Measurements from ENCODE around the gene NDUFS2.

NDUFS2 gene

GRCh38 chr1:161188381-161188780 lies 13.8 kb upstream of the NDUFS2 start:
- H3K27ac ChIP-seq, result no peak overlapping the region
- no peak for TF ChIP-seq CTCF (IDR thresholded peaks at IDR 0.05)
- no peak for TF ChIP-seq ZFX (IDR thresholded peaks at IDR 0.05; ENCODE audit: borderline replicate concordance)

GRCh38 chr1:161189036-161189435 lies 13.1 kb upstream of the NDUFS2 start:
- TF ChIP-seq CTCF (IDR thresholded peaks at IDR 0.05), result no peak
- no peak for TF ChIP-seq ZFX (IDR thresholded peaks at IDR 0.05; ENCODE audit: borderline replicate concordance)
- no peak overlapping the region for H3K27ac ChIP-seq

GRCh38 chr1:161190962-161191521 lies 11.1 kb upstream of the NDUFS2 start:
- no peak overlapping the region for H3K27ac ChIP-seq
- no peak for TF ChIP-seq CTCF (IDR thresholded peaks at IDR 0.05)
- no peak for TF ChIP-seq ZFX (IDR thresholded peaks at IDR 0.05; ENCODE audit: borderline replicate concordance)

GRCh38 chr1:161191971-161192370 lies 10.2 kb upstream of the NDUFS2 start:
- no peak for TF ChIP-seq CTCF (IDR thresholded peaks at IDR 0.05)
- no peak for TF ChIP-seq ZFX (IDR thresholded peaks at IDR 0.05; ENCODE audit: borderline replicate concordance)
- no peak overlapping the region for H3K27ac ChIP-seq

- H3K27ac ChIP-seq, result no peak overlapping the region
- TF ChIP-seq ZFX (IDR thresholded peaks at IDR 0.05; ENCODE audit: borderline replicate concordance) (no peak), CTCF (IDR thresholded peaks at IDR 0.05) (peak; percentile 99)
These were observed 9.4 kb upstream of the NDUFS2 start for GRCh38 chr1:161192476-161193465.

GRCh38 chr1:161193561-161194235 lies 8.5 kb upstream of the NDUFS2 start:
- H3K27ac ChIP-seq, result no peak overlapping the region
- TF ChIP-seq ZFX (IDR thresholded peaks at IDR 0.05; ENCODE audit: borderline replicate concordance), result no peak
- peak; percentile 32; the same call in 1 of the 2 replicates for TF ChIP-seq CTCF (IDR thresholded peaks at IDR 0.05)
